ENCODE results near the gene SLC44A5.
"Not testable (repeated sequence)": the region's sequence is repeated elsewhere in the genome, so short reads cannot be mapped to it uniquely, and the experiment has no call there.

SLC44A5 gene

DNA sequence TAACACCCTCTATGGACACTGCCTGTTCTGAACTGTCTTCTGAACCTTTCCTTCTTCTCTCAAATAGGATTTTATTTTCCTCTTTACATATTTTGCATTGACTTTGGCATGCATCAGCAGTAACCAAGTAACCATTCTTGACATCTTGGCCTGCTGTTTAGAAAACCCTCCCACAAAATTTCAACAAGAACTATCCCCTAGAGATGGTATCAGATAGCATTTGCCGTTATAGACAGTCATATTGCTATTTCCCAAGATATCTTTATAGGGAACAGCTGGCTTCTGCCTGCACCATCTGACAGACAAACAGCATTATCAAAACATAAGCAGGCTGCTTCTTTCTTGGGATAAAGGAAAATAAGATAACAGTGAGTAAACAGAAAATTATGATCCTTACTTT is 422.0 kb downstream of the SLC44A5 start:
- no peaks in the 10 kb centered on the region for H3K36me3 ChIP-seq
- H3K9me3 ChIP-seq (replicated peaks in 1 of 11) = no peaks in the 10 kb centered on the region
- no peaks in the 10 kb centered on the region for H4K20me1 ChIP-seq
- no peak overlapping the region for H3K4me2 ChIP-seq
- H3K27ac ChIP-seq = no peak overlapping the region
- H3K27me3 ChIP-seq = no peaks in the 10 kb centered on the region
- TF ChIP-seq Cebpa-rat (IDR thresholded peaks at IDR 0.05) = no peak
- no peaks in the 10 kb centered on the region for H3K4me1 ChIP-seq
- no peak overlapping the region for H3K9ac ChIP-seq
- no peak overlapping the region for H3K4me3 ChIP-seq

DNA sequence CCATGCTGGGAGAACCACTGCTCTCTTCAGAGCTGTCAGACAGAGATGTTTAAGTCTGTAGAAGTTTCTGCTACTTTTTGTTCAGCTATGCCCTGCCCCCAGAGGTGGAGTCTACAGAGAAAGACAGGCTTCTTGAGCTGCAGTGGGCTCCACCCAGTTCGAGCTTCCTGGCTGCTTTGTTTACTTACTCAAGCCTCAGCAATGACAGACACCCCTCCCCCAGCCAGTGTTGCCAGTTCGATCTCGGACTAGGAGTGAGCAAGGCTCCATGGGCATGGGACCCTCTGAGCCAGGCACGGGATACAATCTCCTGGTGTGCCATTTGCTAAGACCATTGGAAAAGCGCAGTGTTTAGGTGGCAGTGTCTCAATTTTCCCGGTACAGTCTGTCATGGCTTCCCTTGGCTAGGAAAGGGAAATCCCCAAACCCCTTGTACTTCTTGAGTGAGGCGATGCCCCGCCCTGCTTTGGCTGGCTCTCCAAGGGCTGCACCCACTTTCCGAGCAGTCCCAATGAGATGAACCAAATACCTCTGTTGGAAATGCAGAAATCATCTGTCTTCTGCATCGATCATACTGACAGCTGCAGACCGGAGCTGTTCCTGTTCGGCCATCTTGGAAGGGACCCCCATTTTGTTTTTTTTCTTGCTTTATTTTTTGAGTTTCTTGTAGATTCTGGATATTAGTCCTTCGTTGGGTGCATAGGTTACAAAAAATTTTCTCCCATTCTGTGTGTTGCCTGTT is 429.5 kb downstream of the SLC44A5 start:
- not testable (repeated sequence) for H3K9ac ChIP-seq, H3K4me2 ChIP-seq, H3K4me3 ChIP-seq

DNA sequence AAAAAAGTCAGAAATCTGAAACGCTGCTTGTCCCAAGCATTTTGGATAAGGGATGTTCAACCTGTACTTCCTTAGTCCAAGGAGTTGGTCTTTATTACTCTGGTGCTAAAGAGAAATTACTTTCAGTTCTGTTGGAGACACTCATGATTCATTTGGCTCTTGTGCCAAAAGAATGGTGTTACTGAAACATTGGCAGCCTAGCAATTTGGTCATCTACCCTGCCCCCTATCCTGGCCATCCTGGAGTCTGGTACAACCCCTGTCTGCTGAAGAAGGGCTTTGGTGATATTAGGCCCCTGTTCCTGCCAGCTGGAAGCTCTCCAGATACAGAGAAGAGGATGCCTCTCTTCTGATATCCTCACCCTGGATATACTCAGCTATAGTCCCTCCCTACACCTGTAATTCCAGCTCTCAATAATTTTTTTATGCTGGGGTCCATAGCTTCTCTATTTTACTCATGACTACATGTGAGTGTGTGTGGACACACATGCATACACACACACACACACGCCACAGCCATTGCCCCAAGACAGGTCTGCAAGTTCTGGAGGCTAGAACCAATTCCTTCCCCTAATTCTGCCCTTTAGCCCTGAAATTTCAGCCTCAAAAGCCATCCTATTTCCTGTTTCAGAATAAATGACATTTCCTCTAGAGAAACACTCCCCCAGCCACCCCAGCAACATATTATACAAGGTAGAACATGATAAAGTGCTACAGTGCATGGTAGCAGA is 436.7 kb downstream of the SLC44A5 start:
- Histone ChIP-seq H3K9ac (no peak overlapping the region), H3K4me3 (no peak overlapping the region), H3K4me1 (peaks cover 0 to 8% (median 6%) of the 10 kb centered on the region in 10 experiments; a peak in 11 of 20 replicates), H3K27ac (no peak overlapping the region), H3K36me3 (no peaks in the 10 kb centered on the region), H4K20me1 (no peaks in the 10 kb centered on the region), H3K27me3 (no peaks in the 10 kb centered on the region), H3K4me2 (peak overlapping the region in 6 of 11 experiments; percentile 15 to 51 (median 36); a peak in 5 of 22 replicates), H3K9me3 (replicated peaks in 1 of 11) (peaks cover 0 to 7% (median 3%) of the 10 kb centered on the region in 11 experiments; a peak in 6 of 22 replicates)
- TF ChIP-seq Cebpa-rat (IDR thresholded peaks at IDR 0.05) = no peak

More for the DNA sequence above, 429.5 kb downstream of the SLC44A5 start:
- not testable (repeated sequence) for H3K27ac ChIP-seq, H3K36me3 ChIP-seq, H4K20me1 ChIP-seq, H3K27me3 ChIP-seq, H3K4me1 ChIP-seq
- H3K9me3 ChIP-seq (replicated peaks in 1 of 11) = peaks cover 10 to 24% (median 15%) of the 10 kb centered on the region in 11 experiments; a peak in 18 of 22 replicates

DNA sequence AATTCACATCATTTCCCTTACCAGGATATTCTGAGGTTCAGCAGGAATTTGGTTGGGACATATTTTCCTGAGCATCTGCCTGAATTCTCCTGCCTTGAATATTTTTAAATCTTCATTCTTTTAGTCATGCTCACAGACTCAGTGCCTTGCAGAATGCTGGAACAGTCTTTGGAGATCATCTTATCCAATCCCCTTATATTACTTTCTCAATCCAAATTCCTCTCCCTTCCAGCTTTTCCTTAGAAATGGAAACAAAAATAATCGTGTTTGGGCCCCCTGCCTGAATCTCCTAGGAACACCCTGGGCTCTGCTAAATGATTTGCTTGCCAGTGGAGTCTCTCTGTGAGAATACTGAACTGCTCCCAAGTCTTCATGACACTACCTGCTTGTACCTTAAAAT is 438.4 kb downstream of the SLC44A5 start:
- H4K20me1 ChIP-seq = no peaks in the 10 kb centered on the region
- H3K27ac ChIP-seq = no peak overlapping the region
- no peak overlapping the region for H3K9ac ChIP-seq
- H3K9me3 ChIP-seq (replicated peaks in 1 of 11) = peaks cover 0 to 7% (median 3%) of the 10 kb centered on the region in 11 experiments; a peak in 6 of 22 replicates
- H3K27me3 ChIP-seq = no peaks in the 10 kb centered on the region
- H3K4me3 ChIP-seq = no peak overlapping the region
- no peaks in the 10 kb centered on the region for H3K36me3 ChIP-seq
- no peak for TF ChIP-seq Cebpa-rat (IDR thresholded peaks at IDR 0.05)
- H3K4me1 ChIP-seq = peaks cover 0 to 8% (median 6%) of the 10 kb centered on the region in 10 experiments; a peak in 11 of 20 replicates
- no peak overlapping the region for H3K4me2 ChIP-seq

DNA sequence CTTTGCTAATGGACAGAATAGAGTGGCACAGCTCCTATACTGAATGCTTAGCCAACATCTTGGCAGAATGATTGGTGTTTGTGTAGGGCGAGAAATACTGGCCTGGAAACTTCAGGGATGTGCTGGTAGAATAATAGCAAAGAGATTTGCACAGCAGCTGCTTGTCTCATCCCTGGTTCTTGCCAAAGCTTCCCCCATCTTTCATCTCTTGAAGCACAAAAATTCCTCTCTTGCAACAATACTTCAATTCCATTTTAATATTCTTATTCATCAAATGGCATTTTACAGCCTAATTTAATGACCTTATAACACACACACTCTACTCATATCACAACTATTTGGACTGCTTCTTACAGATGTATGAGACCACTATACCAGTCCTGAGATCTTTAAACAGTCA is 439.0 kb downstream of the SLC44A5 start:
- H3K9ac ChIP-seq = no peak overlapping the region
- no peak overlapping the region for H3K4me2 ChIP-seq
- peaks cover 0 to 7% (median 3%) of the 10 kb centered on the region in 11 experiments; a peak in 6 of 22 replicates for H3K9me3 ChIP-seq (replicated peaks in 1 of 11)
- no peaks in the 10 kb centered on the region for H3K27me3 ChIP-seq
- H3K27ac ChIP-seq = no peak overlapping the region
- TF ChIP-seq Cebpa-rat (IDR thresholded peaks at IDR 0.05) = no peak
- H3K4me3 ChIP-seq = no peak overlapping the region
- H4K20me1 ChIP-seq = no peaks in the 10 kb centered on the region
- no peaks in the 10 kb centered on the region for H3K36me3 ChIP-seq
- peaks cover 0 to 8% (median 6%) of the 10 kb centered on the region in 10 experiments; a peak in 11 of 20 replicates for H3K4me1 ChIP-seq

DNA sequence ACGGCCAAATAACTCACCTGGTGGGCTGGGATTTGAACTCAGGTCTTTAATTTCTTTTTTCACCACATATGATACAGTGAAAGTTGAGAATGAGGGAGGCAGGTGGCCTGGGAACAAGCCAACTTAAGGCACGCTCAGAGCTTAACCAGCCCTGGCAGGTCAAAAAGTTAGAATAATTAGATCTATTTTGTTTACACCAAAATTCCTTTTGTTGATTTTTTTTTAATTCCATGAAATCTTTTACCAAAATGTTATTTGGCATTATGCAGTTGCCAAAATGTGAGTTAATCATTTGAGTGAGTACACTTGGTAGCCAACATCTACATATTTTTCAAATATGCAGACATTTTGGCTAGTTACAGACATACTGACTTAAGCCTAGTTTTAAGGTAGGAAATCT is 439.9 kb downstream of the SLC44A5 start:
- Histone ChIP-seq H3K27ac (no peak overlapping the region), H3K27me3 (no peaks in the 10 kb centered on the region), H3K9me3 (replicated peaks in 1 of 11) (peaks cover 0 to 5% (median 3%) of the 10 kb centered on the region in 11 experiments; a peak in 6 of 22 replicates), H3K4me1 (peaks cover 0 to 8% (median 6%) of the 10 kb centered on the region in 10 experiments; a peak in 11 of 20 replicates), H4K20me1 (no peaks in the 10 kb centered on the region), H3K36me3 (no peaks in the 10 kb centered on the region), H3K9ac (no peak overlapping the region), H3K4me2 (no peak overlapping the region), H3K4me3 (no peak overlapping the region)
- no peak for TF ChIP-seq Cebpa-rat (IDR thresholded peaks at IDR 0.05)

DNA sequence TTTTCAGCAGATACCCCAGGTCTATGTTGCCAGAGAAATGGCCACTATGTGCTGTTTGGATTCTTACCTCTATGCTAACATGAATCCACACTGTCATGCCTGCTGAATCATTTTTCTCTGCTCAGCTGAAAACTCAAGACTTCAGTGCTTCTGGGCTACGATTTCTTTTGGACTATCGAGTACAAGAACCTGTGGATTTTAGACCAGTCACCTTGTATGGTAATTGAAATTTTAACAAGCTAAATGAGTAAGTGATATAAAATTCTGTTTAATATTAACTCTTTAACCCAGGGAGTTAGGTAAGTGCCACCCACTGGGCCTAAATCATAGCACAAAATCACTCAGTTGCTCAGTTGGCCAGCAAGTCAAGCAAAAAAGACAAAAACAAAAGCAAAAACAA is 440.9 kb downstream of the SLC44A5 start:
- no peak overlapping the region for H3K4me2 ChIP-seq

DNA sequence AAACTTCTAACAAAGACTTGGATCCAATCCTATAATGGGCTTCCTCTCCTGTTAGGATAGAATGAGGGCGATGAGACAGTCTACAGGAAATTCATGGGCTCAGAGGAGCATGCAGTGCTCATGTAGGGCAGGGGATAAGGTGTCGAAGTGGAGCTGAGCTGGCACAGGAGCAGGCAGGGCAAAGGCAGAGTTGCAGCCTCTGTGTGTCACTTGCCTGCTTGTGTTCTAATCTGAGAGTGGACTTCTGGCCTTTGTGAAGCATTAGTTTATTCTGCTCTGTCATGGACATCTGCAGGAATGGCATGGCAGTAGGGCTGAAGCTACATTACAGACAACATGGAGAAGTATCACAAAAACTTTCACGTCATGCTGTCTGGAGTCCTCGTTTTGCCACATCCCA is 444.1 kb downstream of the SLC44A5 start:
- H3K4me2 ChIP-seq = no peak overlapping the region
- no peaks in the 10 kb centered on the region for H3K9me3 ChIP-seq (replicated peaks in 1 of 11)
- H3K4me1 ChIP-seq = 0 out of 20 replicates have a peak, but pooled peaks cover 0 to 4% (median 0%) of the 10 kb centered on the region in 10 experiments
- H3K9ac ChIP-seq = no peak overlapping the region
- no peak overlapping the region for H3K27ac ChIP-seq
- H3K36me3 ChIP-seq = no peaks in the 10 kb centered on the region
- no peak for TF ChIP-seq Cebpa-rat (IDR thresholded peaks at IDR 0.05)
- no peaks in the 10 kb centered on the region for H3K27me3 ChIP-seq
- no peak overlapping the region for H3K4me3 ChIP-seq
- H4K20me1 ChIP-seq = no peaks in the 10 kb centered on the region

More for the DNA sequence above, 440.9 kb downstream of the SLC44A5 start:
- H3K36me3 ChIP-seq = no peaks in the 10 kb centered on the region
- no peak overlapping the region for H3K4me3 ChIP-seq
- no peaks in the 10 kb centered on the region for H3K27me3 ChIP-seq
- H3K9me3 ChIP-seq (replicated peaks in 1 of 11) = no peaks in the 10 kb centered on the region
- H4K20me1 ChIP-seq = no peaks in the 10 kb centered on the region
- H3K9ac ChIP-seq = no peak overlapping the region
- H3K4me1 ChIP-seq = peaks cover 0 to 12% (median 6%) of the 10 kb centered on the region in 10 experiments; a peak in 11 of 20 replicates
- no peak for TF ChIP-seq Cebpa-rat (IDR thresholded peaks at IDR 0.05)
- H3K27ac ChIP-seq = no peak overlapping the region

DNA sequence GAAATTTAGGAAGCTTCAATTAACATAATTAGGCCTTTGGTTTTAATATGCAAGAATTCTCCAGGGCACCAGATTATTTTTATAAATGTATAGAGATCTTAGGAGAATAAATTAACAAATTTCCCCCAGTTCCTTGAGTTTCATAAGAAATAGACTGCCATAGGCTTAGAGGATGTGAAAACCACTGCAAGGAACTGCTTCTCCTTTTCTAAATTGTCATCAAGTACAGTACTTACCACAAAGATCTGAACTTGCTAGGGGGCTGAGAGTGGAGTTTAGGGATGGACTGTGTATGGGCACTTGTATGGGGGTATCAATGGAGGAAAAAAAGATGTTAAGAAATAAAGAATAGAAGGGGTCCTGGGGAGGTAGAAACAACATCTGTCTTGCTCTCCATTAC is 445.6 kb downstream of the SLC44A5 start:
- Histone ChIP-seq H3K9me3 (replicated peaks in 1 of 11) (no peaks in the 10 kb centered on the region), H3K27me3 (no peaks in the 10 kb centered on the region), H3K4me1 (0 out of 20 replicates have a peak, but pooled peaks cover 0 to 4% (median 0%) of the 10 kb centered on the region in 10 experiments), H3K9ac (no peak overlapping the region), H3K27ac (no peak overlapping the region), H3K4me3 (no peak overlapping the region), H3K36me3 (no peaks in the 10 kb centered on the region), H4K20me1 (no peaks in the 10 kb centered on the region), H3K4me2 (no peak overlapping the region)
- TF ChIP-seq Cebpa-rat (IDR thresholded peaks at IDR 0.05) = no peak

Measured in BLaER1 treated with 17β-estradiol and CSF1 and Interleukin-3, amounts not matched to agents 10 nM and 100 nM (cell line).